ENCODE data around the gene PUM1.

DNA sequence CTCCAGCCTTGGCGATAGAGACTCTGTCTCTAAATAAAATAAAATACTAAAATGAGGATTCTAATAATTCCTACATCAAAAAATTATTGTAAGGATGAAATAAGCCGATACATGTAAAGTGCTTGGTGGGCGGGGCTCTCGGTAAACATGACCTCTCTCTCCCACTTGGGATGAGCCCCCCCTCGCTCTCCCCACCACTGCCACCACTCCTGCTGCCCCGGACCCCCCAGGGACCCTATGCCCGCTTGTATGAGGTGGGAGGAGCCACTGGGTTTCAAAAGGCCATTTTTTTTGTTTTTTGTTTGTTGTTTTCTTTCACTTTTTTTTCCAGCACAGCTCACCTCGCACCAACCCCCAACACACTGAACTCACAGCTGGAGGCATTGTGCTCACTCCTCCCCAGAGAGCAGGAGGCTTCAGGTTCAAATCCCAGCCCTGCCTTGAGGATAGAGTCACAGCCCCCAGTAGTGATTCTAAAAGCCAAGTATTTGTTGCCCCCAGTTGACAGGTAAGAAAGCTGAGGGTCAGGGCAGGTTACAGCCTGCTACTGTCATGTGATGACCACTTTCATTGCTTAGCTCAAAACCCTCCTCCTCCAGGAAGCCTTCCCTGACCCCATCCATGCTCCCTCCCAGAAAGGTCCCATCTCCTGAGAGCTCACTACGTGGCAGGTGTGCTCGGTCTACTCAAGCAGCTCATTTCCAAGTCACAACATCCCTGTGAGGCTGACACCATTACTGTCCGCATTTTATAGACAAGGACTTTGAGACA, 161.1 kb downstream of the PUM1 start:
- TF ChIP-seq CTCF (conservative IDR thresholded peaks at IDR 0.05 in 1 of 2, IDR thresholded peaks at IDR 0.05 in 1 of 2; ENCODE audit: extremely low read depth in 1 of 2, insufficient read depth in 1 of 2, low read depth in 1 of 2, low read length in 2 of 2) (no peak), EZH2 (IDR thresholded peaks at IDR 0.05; ENCODE audit: borderline replicate concordance, low read length) (no peak)
